ENCODE data around the gene C1orf210.

The C1orf210 gene

GRCh38 chr1:43299101-43299500 is 13.7 kb upstream of the C1orf210 start:
- no peak for DNase-seq (ENCODE audit: low read depth, low spot score)
- no peak overlapping the region for H3K4me3 ChIP-seq (ENCODE audit: low read length)

DNA sequence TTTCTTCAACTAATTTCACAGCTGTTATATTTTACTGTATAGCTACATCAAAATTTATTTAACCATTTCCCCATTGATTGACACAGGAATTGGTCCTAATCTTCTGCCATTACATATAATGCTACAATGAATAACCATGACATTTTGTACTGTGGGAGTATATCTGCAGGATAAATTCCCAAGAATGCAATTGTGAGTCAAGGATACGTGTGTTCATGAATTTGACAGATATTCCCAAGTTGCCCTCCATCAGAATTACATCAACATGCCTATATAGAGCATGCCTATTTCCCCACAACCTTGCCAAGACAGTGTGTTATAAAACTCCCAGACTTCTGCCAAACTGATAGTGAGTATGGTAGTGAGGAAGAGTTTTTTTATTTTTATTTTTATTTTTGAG is 12.7 kb upstream of the C1orf210 start:
- DNase-seq (ENCODE audit: low read depth, low spot score) = no peak
- no peak overlapping the region for H3K4me3 ChIP-seq (ENCODE audit: low read length)

- no peak for DNase-seq (ENCODE audit: low read depth, low spot score)
- no peak overlapping the region for H3K4me3 ChIP-seq (ENCODE audit: low read length)
Observed at GRCh38 chr1:43296207-43296606, 10.8 kb upstream of the C1orf210 start.

GRCh38 chr1:43294761-43295160 is 9.4 kb upstream of the C1orf210 start:
- no peak overlapping the region for H3K4me3 ChIP-seq (ENCODE audit: low read length)
- DNase-seq (ENCODE audit: low read depth, low spot score) = no peak

DNA sequence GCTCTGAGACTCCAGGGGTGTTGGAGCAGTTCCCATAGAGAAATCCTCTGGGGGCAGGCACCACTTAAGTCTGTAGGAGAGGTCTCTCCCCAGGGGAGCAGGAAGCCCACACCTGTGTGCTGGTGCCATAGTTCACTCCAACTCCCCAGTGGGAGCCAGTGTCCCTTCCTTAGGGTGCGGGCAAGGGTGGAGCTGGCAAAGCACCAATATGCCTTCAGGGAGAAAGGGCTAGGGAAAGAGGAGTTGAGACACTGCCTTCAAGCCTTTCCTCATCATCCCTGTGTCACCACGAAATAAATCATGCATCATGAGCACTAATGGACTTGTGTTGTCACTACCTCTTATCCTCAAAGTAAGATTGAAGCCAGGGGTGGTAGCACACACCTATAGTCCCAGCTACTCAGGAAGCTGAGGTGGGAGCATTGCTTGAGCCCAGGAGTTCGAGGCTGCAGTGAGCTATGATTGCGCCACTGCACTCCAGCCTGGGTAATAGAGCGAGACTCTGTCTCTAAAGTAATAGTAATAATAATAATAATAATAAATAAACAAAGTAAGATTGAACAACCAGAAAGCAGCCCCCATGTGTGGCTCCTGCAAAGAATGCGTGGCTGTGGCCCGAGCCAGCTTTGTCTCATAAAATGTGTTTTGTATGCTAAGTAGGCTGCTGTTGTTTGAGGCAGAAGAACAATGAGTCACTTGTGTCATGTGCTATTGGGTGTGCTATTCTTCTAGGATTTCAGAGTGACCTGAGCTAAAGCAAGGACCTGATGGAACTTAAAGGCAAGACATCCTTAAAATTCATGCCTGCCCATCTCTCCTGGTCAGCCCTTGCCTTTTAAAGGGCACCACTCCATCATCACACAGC is 8.7 kb upstream of the C1orf210 start:
- DNase-seq (ENCODE audit: low read depth, low spot score) = no peak

DNA sequence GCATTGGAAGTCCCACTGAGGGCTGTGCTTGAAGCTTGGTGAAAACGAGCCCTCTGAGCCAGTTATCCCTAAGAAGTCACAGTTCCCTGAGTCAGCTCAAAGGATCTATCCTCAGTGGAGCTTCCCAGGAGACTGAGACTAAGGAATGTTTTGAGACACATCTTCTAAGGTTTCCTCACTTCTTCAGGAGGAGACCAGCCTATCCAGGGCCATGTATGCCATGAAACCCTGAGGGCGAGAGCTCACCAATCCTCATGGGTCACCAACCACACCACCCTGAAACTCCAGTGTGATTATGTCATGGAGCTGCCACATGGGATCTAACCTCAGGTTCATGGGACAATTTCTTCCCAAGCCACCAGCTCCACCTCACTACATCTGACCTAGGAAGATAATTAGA is 7.8 kb upstream of the C1orf210 start:
- no peak for DNase-seq (ENCODE audit: low read depth, low spot score)
- no peak overlapping the region for H3K4me3 ChIP-seq (ENCODE audit: low read length)

More for the DNA sequence above, 8.7 kb upstream of the C1orf210 start:
- H3K4me3 ChIP-seq (ENCODE audit: low read length) = no peak overlapping the region

GRCh38 chr1:43292679-43293078 is 7.3 kb upstream of the C1orf210 start:
- no peak overlapping the region for H3K4me3 ChIP-seq (ENCODE audit: low read length)
- no peak for DNase-seq (ENCODE audit: low read depth, low spot score)

DNA sequence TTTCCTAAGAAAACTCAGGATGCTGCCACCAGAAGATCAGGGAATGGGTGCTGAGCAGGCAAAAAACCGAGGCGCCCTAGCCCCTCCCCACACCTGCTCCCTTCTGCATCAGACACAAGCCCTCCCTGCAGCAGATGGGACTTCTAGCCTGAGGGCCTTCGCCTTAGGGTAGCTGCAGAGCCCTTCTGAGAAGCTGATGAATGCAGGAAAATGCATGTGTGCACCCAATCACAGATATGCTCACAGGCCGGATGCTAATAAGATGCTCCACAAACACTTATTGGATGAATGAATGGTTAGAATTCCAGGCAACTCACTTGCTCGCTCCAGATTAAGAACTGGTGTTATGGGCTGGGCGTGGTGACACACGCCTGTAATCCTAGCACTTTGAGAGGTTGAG is 6.8 kb upstream of the C1orf210 start:
- no peak for DNase-seq (ENCODE audit: low read depth, low spot score)
- H3K4me3 ChIP-seq (ENCODE audit: low read length) = no peak overlapping the region

GRCh38 chr1:43288785-43289706 is 3.7 kb upstream of the C1orf210 start:
- DNase-seq (ENCODE audit: low read depth, low spot score) = no peak
- H3K4me3 ChIP-seq (ENCODE audit: low read length) = no peak overlapping the region

DNA sequence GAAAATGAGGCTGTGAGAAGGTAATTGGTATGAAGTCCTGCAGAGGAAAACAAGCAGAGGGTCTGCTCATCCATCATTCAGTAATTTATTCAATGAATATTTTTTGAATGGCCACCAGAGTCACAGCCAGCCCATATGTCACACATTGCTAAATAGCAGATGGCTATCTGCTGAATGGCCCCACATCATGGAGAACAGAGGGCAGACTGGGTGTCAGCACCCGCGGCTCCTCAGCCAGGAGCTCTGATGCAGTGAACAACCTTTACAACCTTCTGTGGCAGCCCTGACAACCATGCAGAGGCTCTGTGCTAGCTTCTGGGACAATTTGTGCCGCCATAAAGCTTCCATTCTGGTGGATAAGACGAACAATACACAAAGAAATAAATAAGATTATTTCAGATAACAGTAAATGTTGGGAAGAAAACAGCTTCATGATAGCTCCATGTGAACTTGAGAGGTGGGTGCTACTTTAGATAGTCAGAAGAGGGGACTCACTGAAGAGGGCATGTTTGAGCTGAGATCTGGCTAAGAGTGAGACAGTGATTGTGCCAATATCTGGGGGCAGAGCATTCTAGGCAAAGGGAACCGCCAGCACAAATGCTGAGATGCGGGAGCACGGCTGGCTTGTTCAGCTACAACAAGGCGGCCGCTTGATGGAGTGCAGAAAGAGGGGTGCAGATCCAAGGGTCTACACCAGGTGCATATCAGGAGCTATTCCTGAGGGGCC is 2.8 kb upstream of the C1orf210 start:
- DNase-seq (ENCODE audit: low read depth, low spot score) = no peak
- H3K4me3 ChIP-seq (ENCODE audit: low read length) = no peak overlapping the region

- DNase-seq (ENCODE audit: low read depth, low spot score) = no peak
- no peak overlapping the region for H3K4me3 ChIP-seq (ENCODE audit: low read length)
Observed at GRCh38 chr1:43286533-43286932, 1.2 kb upstream of the C1orf210 start.

GRCh38 chr1:43286115-43286514 is 734 bp upstream of the C1orf210 start:
- no peak overlapping the region for H3K4me3 ChIP-seq (ENCODE audit: low read length)
- no peak for DNase-seq (ENCODE audit: low read depth, low spot score)

DNA sequence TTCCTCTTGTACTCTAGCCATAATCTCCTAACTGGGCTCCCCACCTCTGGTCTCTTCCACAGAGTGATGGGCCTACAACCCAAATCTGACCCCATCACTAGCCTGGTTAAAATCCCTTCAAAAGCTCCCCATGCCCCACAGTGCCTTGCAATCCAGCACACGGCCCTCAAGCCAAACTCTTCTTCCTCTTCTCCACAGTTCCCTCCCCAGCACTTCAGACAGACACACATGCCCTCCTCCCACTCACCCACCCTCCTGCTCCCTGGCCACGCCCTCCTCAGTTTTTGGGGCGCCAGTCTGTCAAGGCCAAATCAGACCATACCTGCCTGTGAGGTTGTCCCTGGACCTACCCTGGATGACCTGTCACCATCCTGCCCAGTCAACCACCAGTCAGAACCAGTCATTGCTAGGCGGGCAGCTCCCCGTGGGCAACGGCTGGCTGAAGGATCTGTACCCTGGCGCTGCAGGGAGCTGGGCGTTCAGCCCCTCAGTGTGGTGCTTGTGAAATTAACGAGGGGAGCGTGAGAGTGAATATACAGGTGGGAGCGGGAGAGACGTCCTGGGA is 753 bp downstream of the C1orf210 start:
- no peak overlapping the region for H3K4me3 ChIP-seq (ENCODE audit: low read length)
- DNase-seq (ENCODE audit: low read depth, low spot score) = no peak

DNA sequence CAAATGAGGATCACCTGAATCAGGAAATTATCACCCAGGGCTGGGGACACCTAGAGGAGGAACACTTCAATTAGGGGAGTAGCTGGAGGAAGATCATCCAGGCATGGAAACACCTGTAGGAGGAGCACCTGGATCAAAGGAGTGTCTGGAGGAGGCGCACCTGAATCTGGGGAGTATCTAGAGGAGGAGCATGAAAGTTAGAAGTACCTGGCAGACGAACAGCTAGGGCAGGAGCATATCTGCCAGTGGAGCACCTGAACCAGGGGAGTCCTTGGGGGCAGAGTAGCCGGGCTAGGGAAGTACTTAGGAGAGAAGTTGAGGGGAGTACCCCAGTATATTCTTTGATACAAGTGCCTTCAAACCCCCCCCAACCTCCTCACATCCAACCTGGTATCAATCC is 1.3 kb downstream of the C1orf210 start:
- no peak overlapping the region for H3K4me3 ChIP-seq (ENCODE audit: low read length)
- DNase-seq (ENCODE audit: low read depth, low spot score) = no peak

DNA sequence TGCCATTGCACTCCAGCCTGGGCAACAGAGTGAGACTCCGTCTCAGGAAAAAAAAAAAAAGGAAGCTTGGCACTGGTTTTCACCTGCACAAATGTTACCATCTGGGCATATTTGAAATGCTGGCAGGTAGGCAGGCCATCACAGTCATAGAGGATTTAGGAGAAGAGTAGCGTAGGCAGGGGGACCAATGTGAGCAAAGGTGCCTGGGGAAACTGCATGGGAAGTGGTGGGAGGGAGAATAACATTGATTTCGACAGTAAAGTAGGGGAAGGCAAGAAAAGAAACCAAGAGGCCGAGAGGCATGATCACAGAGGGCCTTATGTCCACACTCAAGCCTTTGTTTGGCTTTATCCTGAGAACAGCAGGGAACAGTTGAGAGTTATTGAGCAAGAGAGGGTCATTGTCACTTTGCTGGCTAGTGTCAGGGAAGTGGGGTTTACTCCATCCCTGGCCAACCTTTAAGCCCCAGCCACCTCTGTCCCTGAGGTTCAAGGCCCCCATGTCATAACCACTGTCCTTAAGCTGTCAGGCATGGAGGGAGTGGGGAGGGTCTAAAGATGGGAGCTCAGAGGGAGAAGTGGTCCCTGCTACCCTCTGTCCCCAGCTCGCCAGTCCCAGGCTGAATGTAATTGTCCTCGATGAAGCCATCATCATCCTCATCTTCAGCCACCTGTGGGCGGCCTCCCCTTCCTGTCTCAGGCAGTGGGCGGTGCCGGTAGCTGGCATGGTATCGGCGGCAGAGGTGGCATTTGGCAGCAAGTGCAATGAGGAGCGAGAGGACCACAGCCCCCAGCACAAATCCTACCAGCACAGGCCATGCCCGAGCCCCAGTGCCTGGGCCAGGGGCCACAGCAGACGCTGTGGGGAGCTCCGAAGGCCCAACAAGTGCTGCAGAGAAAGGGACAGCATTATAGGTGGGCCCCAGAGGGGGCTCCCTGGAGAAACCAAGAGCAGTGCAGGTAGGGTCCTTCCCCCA is 2.9 kb downstream of the C1orf210 start:
- DNase-seq (ENCODE audit: low read depth, low spot score) = no peak
- no peak overlapping the region for H3K4me3 ChIP-seq (ENCODE audit: low read length)

GRCh38 chr1:43280692-43281091 is 4.7 kb downstream of the C1orf210 start:
- no peak for DNase-seq (ENCODE audit: low read depth, low spot score)
- no peak overlapping the region for H3K4me3 ChIP-seq (ENCODE audit: low read length)

DNA sequence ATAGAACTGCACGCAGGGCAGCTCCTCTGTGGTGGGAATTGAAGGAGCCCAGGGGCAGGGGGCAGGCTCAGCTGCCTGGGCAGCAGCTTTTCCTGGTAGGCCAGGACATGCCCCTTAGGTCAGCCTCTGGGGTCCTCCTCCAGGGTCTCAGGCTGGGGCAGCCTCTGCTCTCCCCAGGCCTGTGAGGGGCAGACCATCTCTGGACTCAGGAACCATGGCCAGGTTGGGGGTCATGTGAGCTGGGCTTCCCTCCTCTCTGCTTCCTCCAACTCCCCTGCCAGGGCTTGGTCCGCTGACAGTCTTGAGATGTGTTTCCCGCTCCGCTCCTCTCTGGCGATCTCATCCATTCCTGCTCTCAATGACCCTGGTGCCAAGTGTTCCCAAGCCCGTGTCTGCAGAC is 5.7 kb downstream of the C1orf210 start:
- no peak overlapping the region for H3K4me3 ChIP-seq (ENCODE audit: low read length)
- no peak for DNase-seq (ENCODE audit: low read depth, low spot score)

DNA sequence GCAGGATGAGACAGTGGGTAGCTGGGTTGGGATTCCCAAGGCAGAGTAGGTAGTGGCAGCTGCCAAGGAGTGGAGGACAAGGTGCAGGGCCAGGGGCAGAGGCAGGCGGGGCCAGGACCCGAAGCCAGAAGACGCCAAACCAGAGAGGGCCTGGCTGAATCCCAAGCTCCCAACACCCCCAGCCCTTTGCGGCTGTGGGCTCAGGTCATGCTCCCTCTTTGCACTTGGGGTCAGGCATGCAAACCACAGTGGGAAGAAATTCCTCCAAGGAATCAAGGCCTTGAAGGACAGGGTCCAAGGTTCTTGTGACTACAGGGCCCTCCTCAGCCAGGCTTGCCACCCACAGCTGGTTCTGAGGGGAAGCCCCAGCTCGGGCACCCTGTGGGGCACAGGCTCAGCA is 6.2 kb downstream of the C1orf210 start:
- DNase-seq (ENCODE audit: low read depth, low spot score) = no peak
- H3K4me3 ChIP-seq (ENCODE audit: low read length) = no peak overlapping the region

Measured in Jurkat, Clone E6-1 (cell line).